Uterus (tissue), 2 donors: ENCODE measurements around the gene HMX3.

Experiments
- POLR2A ChIP-seq, 2 donors: fragments of 450-650 bp; IDR thresholded peaks; one replicate each; pipeline ENCODE4 v1.6.1; 2016; ENCODE audit warnings: antibody characterized with exemption in 2 of 2, mild to moderate bottlenecking in 1 of 2, moderate library complexity in 1 of 2
- TF ChIP-seq, protein P1 (sequence below), 4 experiments: fragments of 200-600 bp in 2 of 4; fragments of 450-650 bp in 2 of 4; sonication (generic) in 2 of 4; IDR thresholded peaks; one replicate each; pipeline ENCODE4 v1.5.1; 2016 to 2019; ENCODE audit warnings: antibody characterized with exemption in 4 of 4, mild to moderate bottlenecking in 2 of 4, moderate library complexity in 1 of 4

DNA sequence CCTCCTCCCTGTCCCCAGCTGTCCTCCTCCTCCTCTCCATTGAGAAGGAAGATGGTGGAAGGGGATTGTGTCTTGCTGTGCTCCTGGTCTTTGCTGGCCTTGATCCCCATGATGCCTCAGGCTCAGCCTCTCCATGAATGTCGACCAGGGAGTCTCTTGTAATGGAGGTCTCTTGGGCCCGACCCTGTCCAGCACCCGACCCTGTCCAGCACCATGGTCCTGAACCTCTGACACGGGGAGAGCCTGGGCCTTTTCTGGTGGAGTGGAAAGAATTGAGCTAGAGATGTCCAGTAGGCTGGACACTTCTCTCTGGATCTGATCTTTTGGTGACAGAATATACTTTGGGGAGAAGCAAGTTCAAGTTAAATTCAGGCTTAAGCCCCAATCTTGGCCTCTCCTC lies 42.3 kb upstream of the HMX3 start:
- TF ChIP-seq POLR2A (IDR thresholded peaks at IDR 0.05), result no peak
- TF ChIP-seq, protein P1, sequence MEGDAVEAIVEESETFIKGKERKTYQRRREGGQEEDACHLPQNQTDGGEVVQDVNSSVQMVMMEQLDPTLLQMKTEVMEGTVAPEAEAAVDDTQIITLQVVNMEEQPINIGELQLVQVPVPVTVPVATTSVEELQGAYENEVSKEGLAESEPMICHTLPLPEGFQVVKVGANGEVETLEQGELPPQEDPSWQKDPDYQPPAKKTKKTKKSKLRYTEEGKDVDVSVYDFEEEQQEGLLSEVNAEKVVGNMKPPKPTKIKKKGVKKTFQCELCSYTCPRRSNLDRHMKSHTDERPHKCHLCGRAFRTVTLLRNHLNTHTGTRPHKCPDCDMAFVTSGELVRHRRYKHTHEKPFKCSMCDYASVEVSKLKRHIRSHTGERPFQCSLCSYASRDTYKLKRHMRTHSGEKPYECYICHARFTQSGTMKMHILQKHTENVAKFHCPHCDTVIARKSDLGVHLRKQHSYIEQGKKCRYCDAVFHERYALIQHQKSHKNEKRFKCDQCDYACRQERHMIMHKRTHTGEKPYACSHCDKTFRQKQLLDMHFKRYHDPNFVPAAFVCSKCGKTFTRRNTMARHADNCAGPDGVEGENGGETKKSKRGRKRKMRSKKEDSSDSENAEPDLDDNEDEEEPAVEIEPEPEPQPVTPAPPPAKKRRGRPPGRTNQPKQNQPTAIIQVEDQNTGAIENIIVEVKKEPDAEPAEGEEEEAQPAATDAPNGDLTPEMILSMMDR (IDR thresholded peaks at IDR 0.05), result no peak
